Measurements from ENCODE around the gene CSH2.

Gene CSH2

GRCh38 chr17:63914471-63914870 is 41.0 kb upstream of the CSH2 start:
- H3K4me2 ChIP-seq (ENCODE audit: insufficient read depth, low read length): no peak overlapping the region
- H2AFZ ChIP-seq (ENCODE audit: low read depth, low read length): no peak overlapping the region
- H4K20me1 ChIP-seq (ENCODE audit: insufficient read depth, low read length): no peaks in the 10 kb centered on the region
- no peak overlapping the region for H3K9ac ChIP-seq (ENCODE audit: low read depth, low read length)
- no peak for ATAC-seq (ENCODE audit: insufficient read depth, low read depth)
- H3K27me3 ChIP-seq (ENCODE audit: insufficient read depth, low read length, poor library complexity): peaks cover 2% of the 10 kb centered on the region
- H3K4me3 ChIP-seq (ENCODE audit: low read depth in 1 of 2, low read length in 2 of 2): no peak overlapping the region
- no peak for TF ChIP-seq EZH2 (IDR thresholded peaks at IDR 0.05; ENCODE audit: borderline replicate concordance, low read depth, low read length, severe bottlenecking)
- no peak for TF ChIP-seq CTCF (IDR thresholded peaks at IDR 0.05; ENCODE audit: borderline replicate concordance, extremely low read depth, low read length, poor library complexity, severe bottlenecking)
- 0 out of 2 replicates have a peak, but pooled peaks cover 2% of the 10 kb centered on the region for H3K4me1 ChIP-seq (ENCODE audit: insufficient read depth, low read length)
- no peaks in the 10 kb centered on the region for H3K9me3 ChIP-seq (ENCODE audit: insufficient read depth, low read length, severe bottlenecking)
- H3K27ac ChIP-seq (ENCODE audit: low read length): no peak overlapping the region
- no peak for DNase-seq
- H3K79me2 ChIP-seq (ENCODE audit: insufficient read depth, low read length): no peaks in the 10 kb centered on the region
- no peaks in the 10 kb centered on the region for H3K36me3 ChIP-seq (ENCODE audit: insufficient read depth, low read length)

GRCh38 chr17:63911657-63912100 is 38.2 kb upstream of the CSH2 start:
- H3K4me3 ChIP-seq (ENCODE audit: low read depth in 1 of 2, low read length in 2 of 2): no peak overlapping the region
- ATAC-seq (ENCODE audit: insufficient read depth, low read depth) (peak; percentile 85), DNase-seq (peak; percentile 73)
- no peak overlapping the region for H2AFZ ChIP-seq (ENCODE audit: low read depth, low read length)
- no peaks in the 10 kb centered on the region for H3K4me1 ChIP-seq (ENCODE audit: insufficient read depth, low read length)
- H3K27ac ChIP-seq (ENCODE audit: low read length): no peak overlapping the region
- TF ChIP-seq EZH2 (IDR thresholded peaks at IDR 0.05; ENCODE audit: borderline replicate concordance, low read depth, low read length, severe bottlenecking) (no peak), CTCF (IDR thresholded peaks at IDR 0.05; ENCODE audit: borderline replicate concordance, extremely low read depth, low read length, poor library complexity, severe bottlenecking) (peak; percentile 72)
- H3K4me2 ChIP-seq (ENCODE audit: insufficient read depth, low read length): no peak overlapping the region
- no peaks in the 10 kb centered on the region for H3K9me3 ChIP-seq (ENCODE audit: insufficient read depth, low read length, severe bottlenecking)
- no peak overlapping the region for H3K9ac ChIP-seq (ENCODE audit: low read depth, low read length)
- no peaks in the 10 kb centered on the region for H4K20me1 ChIP-seq (ENCODE audit: insufficient read depth, low read length)
- no peaks in the 10 kb centered on the region for H3K79me2 ChIP-seq (ENCODE audit: insufficient read depth, low read length)
- H3K27me3 ChIP-seq (ENCODE audit: insufficient read depth, low read length, poor library complexity): peaks cover 2% of the 10 kb centered on the region
- no peaks in the 10 kb centered on the region for H3K36me3 ChIP-seq (ENCODE audit: insufficient read depth, low read length)

- Histone ChIP-seq H3K4me1 (ENCODE audit: insufficient read depth, low read length) (no peaks in the 10 kb centered on the region), H3K4me2 (ENCODE audit: insufficient read depth, low read length) (no peak within 1 kb of the TSS), H3K79me2 (ENCODE audit: insufficient read depth, low read length) (no peaks in the 10 kb centered on the region), H3K36me3 (ENCODE audit: insufficient read depth, low read length) (no peaks in the 10 kb centered on the region), H3K9ac (ENCODE audit: low read depth, low read length) (no peak within 1 kb of the TSS), H3K27ac (ENCODE audit: low read length) (no peak within 1 kb of the TSS), H3K4me3 (ENCODE audit: low read depth in 1 of 2, low read length in 2 of 2) (no peak within 1 kb of the TSS), H4K20me1 (ENCODE audit: insufficient read depth, low read length) (no peaks in the 10 kb centered on the region), H2AFZ (ENCODE audit: low read depth, low read length) (no peak within 1 kb of the TSS), H3K27me3 (ENCODE audit: insufficient read depth, low read length, poor library complexity) (no peaks in the 10 kb centered on the region), H3K9me3 (ENCODE audit: insufficient read depth, low read length, severe bottlenecking) (no peaks in the 10 kb centered on the region)
- DNase-seq (no peak), ATAC-seq (ENCODE audit: insufficient read depth, low read depth) (no peak)
- TF ChIP-seq EZH2 (IDR thresholded peaks at IDR 0.05; ENCODE audit: borderline replicate concordance, low read depth, low read length, severe bottlenecking): no peak
- no peak for TF ChIP-seq CTCF (IDR thresholded peaks at IDR 0.05; ENCODE audit: borderline replicate concordance, extremely low read depth, low read length, poor library complexity, severe bottlenecking)
These were observed 37.7 kb upstream of the CSH2 start, which contains the start of gene CSHL1 for GRCh38 chr17:63911041-63911635. CSHL1 (minus strand) TSS chr17:63911258; CDS start chr17:63911196, 62 bp downstream.

Measured in DND-41 (cell line).